Measurements from ENCODE around the gene NCAPG2. TPM values are rescaled to one million over a fixed set of nuclear protein-coding genes. Genes with fewer than 3 reads are reported as not detected.

Gene NCAPG2
- polyA plus RNA-seq, 3 donors: 1.1 to 3.1 (median 1.7) TPM

GRCh38 chr7:158583143-158583542 lies 121.5 kb downstream of the NCAPG2 start:
- intact Hi-C loops (cut with micrococcal nuclease): no loop called here
- Mint-ChIP-seq H3K4me1 (no peaks in the 10 kb centered on the region), H3K27me3 (ENCODE audit: low read depth in 3 of 3) (peaks cover 23 to 41% (median 28%) of the 10 kb centered on the region in 3 donors), H3K27ac (no peak overlapping the region), H3K9me3 (peaks cover 0 to 31% (median 19%) of the 10 kb centered on the region in 7 donors), H3K36me3 (no peaks in the 10 kb centered on the region), H3K4me3 (no peak overlapping the region)
- Histone ChIP-seq H3K4me3 (replicated peaks in 1 of 3; ENCODE audit: low read depth in 2 of 3, low read length in 3 of 3) (no peak overlapping the region), H3K9ac (ENCODE audit: insufficient read depth, low read length, poor library complexity, severe bottlenecking) (no peak overlapping the region), H3K36me3 (replicated peaks in 1 of 2; ENCODE audit: control insufficient read depth in 1 of 2, insufficient read depth in 2 of 2, low read length in 2 of 2) (no peaks in the 10 kb centered on the region), H4K20me1 (ENCODE audit: insufficient read depth, low read length) (no peaks in the 10 kb centered on the region), H3K4me1 (ENCODE audit: control insufficient read depth in 1 of 2, insufficient read depth in 2 of 2, low read length in 2 of 2) (no peaks in the 10 kb centered on the region), H3K79me2 (ENCODE audit: insufficient read depth, low read length) (no peaks in the 10 kb centered on the region), H3K27me3 (ENCODE audit: control insufficient read depth in 2 of 2, insufficient read depth in 2 of 2, low read length in 2 of 2) (peaks cover 17 to 34% of the 10 kb centered on the region in 2 donors), H2AFZ (ENCODE audit: insufficient read depth, low read depth, low read length, poor library complexity, severe bottlenecking) (no peak overlapping the region), H3K4me2 (replicated peaks; ENCODE audit: extremely low read depth, low read length, poor library complexity, severe bottlenecking) (no peak overlapping the region), H3K9me3 (replicated peaks in 1 of 2; ENCODE audit: control insufficient read depth in 1 of 2, insufficient read depth in 1 of 2, low read length in 2 of 2) (peaks cover 8 to 16% of the 10 kb centered on the region in 2 donors), H3K27ac (ENCODE audit: low read depth in 1 of 2, low read length in 2 of 2) (no peak overlapping the region)
- TF ChIP-seq, protein P1, sequence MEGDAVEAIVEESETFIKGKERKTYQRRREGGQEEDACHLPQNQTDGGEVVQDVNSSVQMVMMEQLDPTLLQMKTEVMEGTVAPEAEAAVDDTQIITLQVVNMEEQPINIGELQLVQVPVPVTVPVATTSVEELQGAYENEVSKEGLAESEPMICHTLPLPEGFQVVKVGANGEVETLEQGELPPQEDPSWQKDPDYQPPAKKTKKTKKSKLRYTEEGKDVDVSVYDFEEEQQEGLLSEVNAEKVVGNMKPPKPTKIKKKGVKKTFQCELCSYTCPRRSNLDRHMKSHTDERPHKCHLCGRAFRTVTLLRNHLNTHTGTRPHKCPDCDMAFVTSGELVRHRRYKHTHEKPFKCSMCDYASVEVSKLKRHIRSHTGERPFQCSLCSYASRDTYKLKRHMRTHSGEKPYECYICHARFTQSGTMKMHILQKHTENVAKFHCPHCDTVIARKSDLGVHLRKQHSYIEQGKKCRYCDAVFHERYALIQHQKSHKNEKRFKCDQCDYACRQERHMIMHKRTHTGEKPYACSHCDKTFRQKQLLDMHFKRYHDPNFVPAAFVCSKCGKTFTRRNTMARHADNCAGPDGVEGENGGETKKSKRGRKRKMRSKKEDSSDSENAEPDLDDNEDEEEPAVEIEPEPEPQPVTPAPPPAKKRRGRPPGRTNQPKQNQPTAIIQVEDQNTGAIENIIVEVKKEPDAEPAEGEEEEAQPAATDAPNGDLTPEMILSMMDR (IDR thresholded peaks at IDR 0.05): no peak
- no peak for DNase-seq
- WGBS (ENCODE audit: insufficient coverage): 72% methylated on average over 5 of the region's 5 CpGs

GRCh38 chr7:158582089-158582456 lies 122.5 kb downstream of the NCAPG2 start:
- WGBS (ENCODE audit: insufficient coverage): 88% methylated on average over 6 of the region's 6 CpGs
- Histone ChIP-seq H3K9ac (ENCODE audit: insufficient read depth, low read length, poor library complexity, severe bottlenecking) (no peak overlapping the region), H3K4me3 (replicated peaks in 1 of 3; ENCODE audit: low read depth in 2 of 3, low read length in 3 of 3) (no peak overlapping the region), H4K20me1 (ENCODE audit: insufficient read depth, low read length) (no peaks in the 10 kb centered on the region), H3K9me3 (replicated peaks in 1 of 2; ENCODE audit: control insufficient read depth in 1 of 2, insufficient read depth in 1 of 2, low read length in 2 of 2) (peaks cover 8 to 16% of the 10 kb centered on the region in 2 donors), H3K27me3 (ENCODE audit: control insufficient read depth in 2 of 2, insufficient read depth in 2 of 2, low read length in 2 of 2) (peaks cover 15 to 33% of the 10 kb centered on the region in 2 donors), H3K4me2 (replicated peaks; ENCODE audit: extremely low read depth, low read length, poor library complexity, severe bottlenecking) (no peak overlapping the region), H3K36me3 (replicated peaks in 1 of 2; ENCODE audit: control insufficient read depth in 1 of 2, insufficient read depth in 2 of 2, low read length in 2 of 2) (no peaks in the 10 kb centered on the region), H3K79me2 (ENCODE audit: insufficient read depth, low read length) (no peaks in the 10 kb centered on the region), H3K27ac (ENCODE audit: low read depth in 1 of 2, low read length in 2 of 2) (no peak overlapping the region), H2AFZ (ENCODE audit: insufficient read depth, low read depth, low read length, poor library complexity, severe bottlenecking) (no peak overlapping the region), H3K4me1 (ENCODE audit: control insufficient read depth in 1 of 2, insufficient read depth in 2 of 2, low read length in 2 of 2) (no peaks in the 10 kb centered on the region)
- peaks cover 0 to 31% (median 20%) of the 10 kb centered on the region in 7 donors for H3K9me3 Mint-ChIP-seq
- H3K4me1 Mint-ChIP-seq: no peaks in the 10 kb centered on the region
- no peaks in the 10 kb centered on the region for H3K36me3 Mint-ChIP-seq
- H3K27ac Mint-ChIP-seq: no peak overlapping the region
- no peak for DNase-seq
- TF ChIP-seq, protein P1 (IDR thresholded peaks at IDR 0.05): no peak
- H3K27me3 Mint-ChIP-seq (ENCODE audit: low read depth in 3 of 3): peaks cover 22 to 36% (median 27%) of the 10 kb centered on the region in 3 donors
- intact Hi-C loops (cut with micrococcal nuclease): no loop called here
- no peak overlapping the region for H3K4me3 Mint-ChIP-seq
